Activated CD8-positive, alpha-beta T cell treated with anti-CD3 and anti-CD28 coated beads for 36 hours (primary cell): ENCODE data around the gene CCL21. TPM values are rescaled to one million over a fixed set of nuclear protein-coding genes. Genes with fewer than 3 reads are reported as not detected.

Source experiments
- ATAC-seq: fragments of 200-7000 bp; cut with Tn5 transposase; one replicate; pipeline ENCODE4 v1.10.0; 2021; ENCODE audit warnings: mild to moderate bottlenecking, moderate library complexity
- CTCF ChIA-PET: fragments of 350-600 bp; sonication (Branson Sonifier 250); formaldehyde crosslinking; loops from one replicate; lab custom pipeline; 2021; ENCODE audit warnings: antibody characterized with exemption; lab: Charles Lee
- POLR2A ChIA-PET: fragments of 350-600 bp; sonication (Branson Sonifier 250); formaldehyde crosslinking; loops from one replicate; lab custom pipeline; 2021; ENCODE audit warnings: antibody characterized with exemption; lab: Charles Lee
- DNase-seq: peaks from one replicate; pipeline ENCODE4 v3.0.0-alpha.2; 2020
- H3K27ac Mint-ChIP-seq: one replicate; pipeline ENCODE4 v1.8.0; 2021; ENCODE audit warnings: mild to moderate bottlenecking, mixed read lengths
- H3K27me3 Mint-ChIP-seq: one replicate; pipeline ENCODE4 v1.8.0; 2021; ENCODE audit warnings: mixed read lengths
- H3K36me3 Mint-ChIP-seq: one replicate; pipeline ENCODE4 v1.8.0; 2021; ENCODE audit warnings: low read depth, mixed read lengths
- H3K4me1 Mint-ChIP-seq: one replicate; pipeline ENCODE4 v1.8.0; 2021; ENCODE audit warnings: low read depth, mixed read lengths
- H3K4me3 Mint-ChIP-seq: one replicate; pipeline ENCODE4 v1.8.0; 2021; ENCODE audit warnings: mild to moderate bottlenecking, moderate library complexity, mixed read lengths
- H3K9me3 Mint-ChIP-seq: one replicate; pipeline ENCODE4 v1.8.0; 2021; ENCODE audit warnings: mixed read lengths
- intact Hi-C: fragments of 100-400 bp; cut with micrococcal nuclease; formaldehyde crosslinking; loops from one replicate; pipeline ENCODE4 v1.10.0; 2022
- total RNA-seq, 2 experiments: library from RNA; stranded (reverse); gene quantifications; one replicate each; pipeline ENCODE4 v1.2.3, GENCODE V29; 2021
- TF ChIP-seq, protein P1 (sequence below): fragments of 200-600 bp; IDR thresholded peaks from one replicate; pipeline ENCODE4 v1.8.0; 2022; ENCODE audit warnings: antibody characterized with exemption, mild to moderate bottlenecking

Gene CCL21
- total RNA-seq, 2 experiments from 2014 or later: not detected

DNA sequence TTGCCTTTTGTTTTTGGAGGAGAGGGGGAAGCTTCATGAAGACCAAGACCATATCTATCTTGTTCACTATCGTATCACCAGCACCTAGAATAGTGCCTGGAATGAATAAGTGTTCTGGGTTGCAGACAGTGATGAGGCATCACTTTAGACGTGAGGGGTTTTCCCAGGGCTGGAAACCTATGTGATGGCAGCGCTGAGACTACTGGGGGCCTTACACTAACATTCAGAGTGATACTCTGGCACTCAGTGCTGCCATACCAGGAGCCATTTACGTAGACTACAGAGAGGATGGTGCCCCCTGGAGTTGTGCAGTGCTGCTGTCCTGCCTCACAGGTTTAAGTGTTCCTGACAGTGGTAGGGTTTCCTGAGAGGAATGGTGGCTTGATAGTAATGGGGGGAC lies 25.8 kb downstream of the CCL21 start:
- intact Hi-C loops: no loop called here
- DNase-seq (peak; percentile 50), ATAC-seq (peak; percentile 94)
- Mint-ChIP-seq H3K9me3 (no peaks in the 10 kb centered on the region), H3K27ac (no peak overlapping the region), H3K36me3 (no peaks in the 10 kb centered on the region), H3K4me1 (peaks cover 6% of the 10 kb centered on the region), H3K4me3 (no peak overlapping the region), H3K27me3 (no peaks in the 10 kb centered on the region)
- TF ChIP-seq, protein P1, sequence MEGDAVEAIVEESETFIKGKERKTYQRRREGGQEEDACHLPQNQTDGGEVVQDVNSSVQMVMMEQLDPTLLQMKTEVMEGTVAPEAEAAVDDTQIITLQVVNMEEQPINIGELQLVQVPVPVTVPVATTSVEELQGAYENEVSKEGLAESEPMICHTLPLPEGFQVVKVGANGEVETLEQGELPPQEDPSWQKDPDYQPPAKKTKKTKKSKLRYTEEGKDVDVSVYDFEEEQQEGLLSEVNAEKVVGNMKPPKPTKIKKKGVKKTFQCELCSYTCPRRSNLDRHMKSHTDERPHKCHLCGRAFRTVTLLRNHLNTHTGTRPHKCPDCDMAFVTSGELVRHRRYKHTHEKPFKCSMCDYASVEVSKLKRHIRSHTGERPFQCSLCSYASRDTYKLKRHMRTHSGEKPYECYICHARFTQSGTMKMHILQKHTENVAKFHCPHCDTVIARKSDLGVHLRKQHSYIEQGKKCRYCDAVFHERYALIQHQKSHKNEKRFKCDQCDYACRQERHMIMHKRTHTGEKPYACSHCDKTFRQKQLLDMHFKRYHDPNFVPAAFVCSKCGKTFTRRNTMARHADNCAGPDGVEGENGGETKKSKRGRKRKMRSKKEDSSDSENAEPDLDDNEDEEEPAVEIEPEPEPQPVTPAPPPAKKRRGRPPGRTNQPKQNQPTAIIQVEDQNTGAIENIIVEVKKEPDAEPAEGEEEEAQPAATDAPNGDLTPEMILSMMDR: peak; percentile 27
- ChIA-PET CTCF (interaction anchor here (0.7 kb wide), 1 partner anchor 18 kb away, joined by 3 read pairs; no protein-coding TSS in a partner anchor), POLR2A (interaction anchor here (0.5 kb wide), 1 partner anchor 808 kb away, joined by 3 read pairs; no protein-coding TSS in a partner anchor)

DNA sequence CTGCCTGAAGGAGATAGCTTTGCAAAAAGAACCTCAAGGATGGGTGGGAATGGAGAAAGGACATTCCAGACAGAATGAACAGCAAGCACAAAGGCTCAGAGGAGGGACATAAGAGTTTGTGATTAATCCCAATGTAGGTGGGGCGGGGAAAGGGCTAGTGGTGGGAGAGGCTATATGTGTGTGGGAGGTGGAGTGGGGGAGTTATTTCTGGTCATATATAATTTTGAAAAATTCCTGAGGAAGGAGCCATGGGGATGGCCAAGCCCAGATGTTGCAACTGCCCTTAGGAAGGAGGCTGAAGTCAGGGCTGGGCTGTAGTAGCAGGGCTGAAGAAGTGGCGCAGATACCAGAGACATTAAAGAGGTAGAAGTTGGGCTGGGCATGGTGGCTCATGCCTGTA lies 34.1 kb downstream of the CCL21 start:
- no peak overlapping the region for H3K4me3 Mint-ChIP-seq
- POLR2A ChIA-PET: interaction anchor here (1.4 kb wide), 1 partner anchor 11 kb away, joined by 3 read pairs; no protein-coding TSS in a partner anchor
- H3K27me3 Mint-ChIP-seq: no peaks in the 10 kb centered on the region
- TF ChIP-seq, protein P1: no peak
- no peaks in the 10 kb centered on the region for H3K36me3 Mint-ChIP-seq
- CTCF ChIA-PET: interaction anchor here (0.9 to 3.9 kb wide), 4 partner anchors 10 to 52 kb away, joined by 3 to 56 read pairs (median 4); a partner anchor contains a TSS
- DNase-seq: no peak
- no peaks in the 10 kb centered on the region for H3K4me1 Mint-ChIP-seq
- intact Hi-C loops: no loop called here
- no peaks in the 10 kb centered on the region for H3K9me3 Mint-ChIP-seq
- ATAC-seq: no peak
- no peak overlapping the region for H3K27ac Mint-ChIP-seq

DNA sequence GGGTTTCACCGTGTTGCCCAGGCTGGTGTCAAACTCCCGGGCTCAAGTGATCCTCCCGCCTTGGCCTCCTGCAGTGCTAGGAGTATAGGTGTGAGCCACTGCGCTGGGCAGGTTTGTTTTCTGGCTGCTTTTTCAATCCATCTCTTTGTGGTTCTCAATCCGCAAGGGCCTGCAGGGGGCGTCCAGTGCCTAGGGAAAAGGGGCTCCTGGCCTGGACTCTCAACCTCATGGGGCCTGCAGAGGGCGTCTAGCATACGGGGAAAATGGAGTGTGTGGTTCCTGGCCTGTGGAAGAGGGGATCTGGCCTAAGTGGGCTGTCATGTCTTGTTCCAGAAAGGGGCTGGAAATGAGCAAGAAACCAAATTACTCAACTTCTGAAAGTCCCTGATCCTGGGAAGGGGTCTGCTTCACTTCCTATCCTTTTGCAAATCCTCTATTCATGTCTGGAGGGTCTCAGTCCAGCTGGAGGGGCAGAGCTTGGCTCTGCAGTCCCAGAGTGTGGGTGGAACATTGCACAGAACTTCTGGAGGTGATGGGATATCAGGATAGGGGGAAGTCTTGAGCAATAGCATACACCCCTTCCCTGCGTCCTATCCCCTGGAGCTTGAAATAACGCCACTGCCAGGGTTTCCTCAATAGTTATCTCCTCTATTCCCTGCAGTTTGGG lies 34.8 kb downstream of the CCL21 start:
- TF ChIP-seq, protein P1: peak; percentile 74
- DNase-seq (peak; percentile 83), ATAC-seq (peak; percentile 89)
- CTCF ChIA-PET: interaction anchor here (0.9 to 3.9 kb wide), 4 partner anchors 9 to 52 kb away, joined by 3 to 56 read pairs (median 4); a partner anchor contains a TSS
- no peak overlapping the region for H3K4me3 Mint-ChIP-seq
- H3K27ac Mint-ChIP-seq: no peak overlapping the region
- POLR2A ChIA-PET: interaction anchor here (1.4 kb wide), 1 partner anchor 12 kb away, joined by 3 read pairs; no protein-coding TSS in a partner anchor
- intact Hi-C loops: no loop called here
- no peaks in the 10 kb centered on the region for H3K27me3 Mint-ChIP-seq
- no peaks in the 10 kb centered on the region for H3K4me1 Mint-ChIP-seq
- H3K36me3 Mint-ChIP-seq: no peaks in the 10 kb centered on the region
- peaks cover 3% of the 10 kb centered on the region for H3K9me3 Mint-ChIP-seq

DNA sequence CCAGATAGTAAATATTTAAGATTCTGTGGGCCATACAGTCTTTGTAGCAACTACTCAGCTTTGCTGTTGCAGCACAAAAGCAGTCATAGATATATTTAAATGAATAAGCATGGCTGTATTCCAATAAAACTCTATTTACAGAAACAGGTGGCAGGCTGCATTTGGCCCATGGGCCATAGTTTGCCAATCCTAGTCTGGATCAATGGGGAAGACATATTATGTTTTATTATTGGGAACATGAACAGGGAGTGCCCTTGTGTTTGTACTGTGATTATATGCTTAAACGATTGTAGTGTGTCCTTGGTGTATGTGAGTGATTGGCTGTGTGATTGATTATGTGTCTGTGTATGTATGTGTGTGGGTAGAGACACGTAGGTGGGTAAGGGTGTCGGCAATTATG lies 35.5 kb downstream of the CCL21 start:
- TF ChIP-seq, protein P1: no peak
- Mint-ChIP-seq H3K36me3 (no peaks in the 10 kb centered on the region), H3K4me1 (no peaks in the 10 kb centered on the region), H3K27ac (no peak overlapping the region), H3K9me3 (peaks cover 3% of the 10 kb centered on the region), H3K27me3 (no peaks in the 10 kb centered on the region), H3K4me3 (no peak overlapping the region)
- ATAC-seq (no peak), DNase-seq (no peak)
- POLR2A ChIA-PET: no interaction called here
- intact Hi-C loops: no loop called here
- CTCF ChIA-PET: interaction anchor here (3.9 kb wide), 1 partner anchor 27 kb away, joined by 56 read pairs; no protein-coding TSS in a partner anchor

DNA sequence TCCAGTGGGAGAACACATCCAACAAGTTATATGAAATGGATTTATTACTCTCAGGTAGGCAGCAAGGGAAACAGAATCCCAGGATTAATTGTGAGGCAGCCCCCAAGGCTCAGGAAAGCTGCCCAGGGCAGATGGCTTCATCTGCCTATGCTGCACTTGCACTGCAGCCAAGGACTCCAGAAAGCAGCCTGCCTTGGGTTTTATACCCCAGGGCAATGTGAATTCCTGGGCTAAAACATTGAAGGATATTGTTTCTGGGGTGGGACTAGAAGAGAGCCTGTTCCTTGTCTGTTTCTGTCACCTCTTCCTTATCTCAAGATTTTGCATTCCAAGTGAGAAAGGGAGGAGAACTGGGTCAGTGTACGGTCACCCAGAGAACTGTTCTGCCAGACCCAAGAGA lies 38.6 kb downstream of the CCL21 start:
- POLR2A ChIA-PET: no interaction called here

More for the DNA sequence above, 38.6 kb downstream of the CCL21 start:
- H3K36me3 Mint-ChIP-seq: peaks cover 4% of the 10 kb centered on the region
- no peak overlapping the region for H3K4me3 Mint-ChIP-seq
- intact Hi-C loops: no loop called here
- CTCF ChIA-PET: interaction anchor here (3.8 kb wide), 1 partner anchor 31 kb away, joined by 18 read pairs; no protein-coding TSS in a partner anchor
- H3K27me3 Mint-ChIP-seq: no peaks in the 10 kb centered on the region
- no peak overlapping the region for H3K27ac Mint-ChIP-seq
- ATAC-seq (no peak), DNase-seq (no peak)
- H3K4me1 Mint-ChIP-seq: no peaks in the 10 kb centered on the region
- TF ChIP-seq, protein P1: no peak
- peaks cover 9% of the 10 kb centered on the region for H3K9me3 Mint-ChIP-seq
